ENCODE data around the gene MYO1D. TPM values are rescaled to one million over a fixed set of nuclear protein-coding genes. Genes with fewer than 3 reads are reported as not detected.

The MYO1D gene
- total RNA-seq, 4 donors from 2014 or later: 60.4 to 89.0 (median 82.5) TPM

GRCh38 chr17:32835291-32835761, 41.6 kb downstream of the MYO1D start:
- no peak for DNase-seq (ENCODE audit: low spot score in 2 of 2)
- TF ChIP-seq POLR2A (IDR thresholded peaks at IDR 0.05) (no peak), CTCF (IDR thresholded peaks at IDR 0.05) (no peak)
- intact Hi-C loops (cut with DNase I; ENCODE audit: low total_unique reads): no loop called here
- 83 to 84% methylated on average over 2 of the region's 2 CpGs for WGBS, 2 donors
- H3K4me3 ChIP-seq (ENCODE audit: low read depth, poor library complexity, severe bottlenecking): no peak overlapping the region

GRCh38 chr17:32834104-32834503, 42.8 kb downstream of the MYO1D start:
- no peak overlapping the region for H3K4me3 ChIP-seq (ENCODE audit: low read depth, poor library complexity, severe bottlenecking)
- intact Hi-C loops (cut with DNase I; ENCODE audit: low total_unique reads): no loop called here
- no peak for DNase-seq (ENCODE audit: low spot score in 2 of 2)
- no peak for TF ChIP-seq CTCF (IDR thresholded peaks at IDR 0.05)
- 98 to 100% methylated on average over 2 of the region's 2 CpGs for WGBS, 2 donors

DNA sequence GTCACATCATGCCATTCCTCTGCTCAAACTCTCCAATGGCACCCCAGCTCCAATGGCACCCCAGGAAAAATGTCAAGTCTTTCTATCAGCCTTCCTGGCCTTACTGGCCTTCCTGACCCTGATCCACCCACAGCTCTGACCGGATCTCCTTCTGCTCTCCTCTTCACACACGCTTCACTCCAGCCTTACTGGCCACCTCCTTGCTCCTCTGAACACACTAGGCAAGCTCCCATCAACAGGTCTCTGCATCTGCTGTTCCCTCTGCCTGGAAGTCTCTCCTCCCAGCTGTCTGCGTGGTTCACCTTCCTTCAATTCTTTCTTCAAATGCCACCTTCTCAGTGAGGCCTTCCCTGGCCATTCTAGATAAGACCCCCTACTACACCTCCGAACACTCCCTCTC, 43.4 kb downstream of the MYO1D start:
- H3K4me3 ChIP-seq (ENCODE audit: low read depth, poor library complexity, severe bottlenecking): no peak overlapping the region
- no peak for DNase-seq (ENCODE audit: low spot score in 2 of 2)
- 95% methylated on average over 4 of the region's 4 CpGs for WGBS, 2 donors
- intact Hi-C loops (cut with DNase I; ENCODE audit: low total_unique reads): no loop called here
- TF ChIP-seq CTCF (IDR thresholded peaks at IDR 0.05): no peak
- no peak for TF ChIP-seq POLR2A (IDR thresholded peaks at IDR 0.05)

GRCh38 chr17:32833076-32833475, 43.8 kb downstream of the MYO1D start:
- 88 to 93% methylated on average over 5 of the region's 5 CpGs for WGBS, 2 donors

GRCh38 chr17:32831627-32832243, 45.2 kb downstream of the MYO1D start:
- no peak overlapping the region for H3K4me3 ChIP-seq (ENCODE audit: low read depth, poor library complexity, severe bottlenecking)
- no peak for DNase-seq (ENCODE audit: low spot score in 2 of 2)
- TF ChIP-seq POLR2A (IDR thresholded peaks at IDR 0.05) (no peak), CTCF (IDR thresholded peaks at IDR 0.05) (no peak)
- 96 to 100% methylated on average over 2 of the region's 2 CpGs for WGBS, 2 donors
- intact Hi-C loops (cut with DNase I; ENCODE audit: low total_unique reads): no loop called here

More at GRCh38 chr17:32833076-32833475, 43.8 kb downstream of the MYO1D start:
- H3K4me3 ChIP-seq (ENCODE audit: low read depth, poor library complexity, severe bottlenecking): no peak overlapping the region
- DNase-seq (ENCODE audit: low spot score in 2 of 2): no peak
- intact Hi-C loops (cut with DNase I; ENCODE audit: low total_unique reads): no loop called here
- no peak for TF ChIP-seq CTCF (IDR thresholded peaks at IDR 0.05)
- TF ChIP-seq POLR2A (IDR thresholded peaks at IDR 0.05): no peak

DNA sequence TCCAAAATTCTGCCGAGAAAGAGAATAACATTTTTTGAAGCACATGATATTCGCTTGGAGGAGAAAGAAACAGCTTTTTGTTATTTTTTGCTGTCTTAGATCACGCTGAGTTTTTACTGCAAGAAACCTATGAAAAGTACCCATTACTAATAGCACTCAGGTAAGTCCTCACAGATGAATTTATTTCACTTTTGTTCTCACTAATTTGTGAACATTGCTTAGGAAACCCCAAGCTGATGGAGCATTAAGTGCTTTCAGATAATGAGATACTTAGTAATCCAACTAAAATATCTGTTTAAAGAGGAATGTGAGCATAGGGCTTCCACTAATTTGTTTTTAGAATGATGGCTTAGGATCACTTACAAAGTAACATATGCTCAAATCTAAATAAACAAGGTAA, 45.7 kb downstream of the MYO1D start:
- intact Hi-C loops (cut with DNase I; ENCODE audit: low total_unique reads): no loop called here
- TF ChIP-seq POLR2A (IDR thresholded peaks at IDR 0.05) (no peak), CTCF (IDR thresholded peaks at IDR 0.05) (no peak)
- no peak for DNase-seq (ENCODE audit: low spot score in 2 of 2)
- no peak overlapping the region for H3K4me3 ChIP-seq (ENCODE audit: low read depth, poor library complexity, severe bottlenecking)
- WGBS, 2 donors: 80 to 81% methylated on average over 3 of the region's 3 CpGs
